ENCODE measurements around the gene ARHGAP1.

- no peak for TF ChIP-seq POLR2A (IDR thresholded peaks at IDR 0.05; ENCODE audit: low read depth, low read length)
- no peak for TF ChIP-seq SPI1 (IDR thresholded peaks at IDR 0.05; ENCODE audit: low read depth, low read length)
- TF ChIP-seq POLR2AphosphoS5 (IDR thresholded peaks at IDR 0.05; ENCODE audit: low read depth, low read length), result no peak
- TF ChIP-seq TAF1 (IDR thresholded peaks at IDR 0.05; ENCODE audit: low read depth, low read length), result no peak
- TF ChIP-seq POU2F2 (IDR thresholded peaks at IDR 0.05; ENCODE audit: low read depth, low read length), result no peak
- TF ChIP-seq PAX5 (IDR thresholded peaks at IDR 0.05; ENCODE audit: insufficient read depth, low read length, severe bottlenecking), result no peak
Measured at GRCh38 chr11:46711303-46711702, 10.9 kb upstream of the ARHGAP1 start.

All from GM12891 (cell line).